Loucy (cell line): ENCODE data around the gene MYL6.

Experiments
- H2AFZ ChIP-seq: fragments of 200-600 bp; sonication (generic); 2 replicates; pipeline ENCODE4 v1.6.0; 2016; ENCODE audit warnings: antibody characterized with exemption, mild to moderate bottlenecking, low read length, moderate library complexity
- H3F3A ChIP-seq: fragments of 200-600 bp; 2 replicates; pipeline ENCODE4 v1.6.0; 2016; ENCODE audit warnings: antibody characterized with exemption, low read depth, mild to moderate bottlenecking
- H3K27me3 ChIP-seq: fragments of 200-600 bp; sonication (generic); 2 replicates; pipeline ENCODE4 v1.6.1; 2014; ENCODE audit warnings: low read length, mild to moderate bottlenecking; ENCODE audit not compliant: insufficient read depth, poor library complexity, severe bottlenecking
- H3K36me3 ChIP-seq: fragments of 200-600 bp; sonication (generic); 2 replicates; pipeline ENCODE4 v1.6.1; 2016; ENCODE audit warnings: low read length; ENCODE audit not compliant: insufficient read depth
- H3K4me1 ChIP-seq: fragments of 200-600 bp; sonication (generic); 2 replicates; pipeline ENCODE4 v1.5.1; 2014; ENCODE audit warnings: low read length, mild to moderate bottlenecking; ENCODE audit not compliant: insufficient read depth, poor library complexity, severe bottlenecking
- H3K4me2 ChIP-seq: fragments of 200-600 bp; sonication (generic); 2 replicates; pipeline ENCODE4 v1.6.0; 2014; ENCODE audit warnings: antibody characterized with exemption, low read length, low read depth, mild to moderate bottlenecking; ENCODE audit not compliant: poor library complexity, severe bottlenecking
- H3K4me3 ChIP-seq: fragments of 200-600 bp; sonication (generic); 2 replicates; pipeline ENCODE4 v1.5.1; 2014; ENCODE audit warnings: low read length, mild to moderate bottlenecking, mixed read lengths; ENCODE audit not compliant: poor library complexity, severe bottlenecking
- H3K79me2 ChIP-seq: fragments of 200-600 bp; sonication (generic); 2 replicates; pipeline ENCODE4 v1.6.1; 2014; ENCODE audit warnings: low read length; ENCODE audit not compliant: insufficient read depth
- H3K9ac ChIP-seq: fragments of 200-600 bp; sonication (generic); 2 replicates; pipeline ENCODE4 v1.6.0; 2014; ENCODE audit warnings: mild to moderate bottlenecking, low read depth, low read length, moderate library complexity; ENCODE audit not compliant: poor library complexity, severe bottlenecking
- H3K9me2 ChIP-seq: fragments of 200-600 bp; sonication (generic); replicated peaks from 2 replicates; pipeline ENCODE4 v1.6.1; 2016; ENCODE audit warnings: low read depth, low read length, mixed read lengths
- H3K9me3 ChIP-seq: fragments of 200-600 bp; sonication (generic); 2 replicates; pipeline ENCODE4 v1.6.1; 2014; ENCODE audit warnings: mild to moderate bottlenecking, antibody characterized with exemption, low read length, low read depth; ENCODE audit not compliant: insufficient read depth
- H4K20me1 ChIP-seq: fragments of 200-600 bp; sonication (generic); 2 replicates; pipeline ENCODE4 v1.6.0; 2014; ENCODE audit warnings: antibody characterized with exemption, low read length, mild to moderate bottlenecking; ENCODE audit not compliant: insufficient read depth, poor library complexity, severe bottlenecking
- EZH2phosphoT487 ChIP-seq: fragments of 200-600 bp; IDR thresholded peaks from 2 replicates; pipeline ENCODE4 v1.6.1; 2018; ENCODE audit warnings: antibody characterized with exemption, mild to moderate bottlenecking, moderate library complexity, borderline replicate concordance
- TF ChIP-seq, protein P1 (sequence below): fragments of 200-600 bp; sonication (generic); conservative IDR thresholded peaks from 2 replicates; pipeline ENCODE4 v1.5.1; 2014; ENCODE audit warnings: mild to moderate bottlenecking, antibody characterized with exemption, low read length

MYL6 gene

DNA sequence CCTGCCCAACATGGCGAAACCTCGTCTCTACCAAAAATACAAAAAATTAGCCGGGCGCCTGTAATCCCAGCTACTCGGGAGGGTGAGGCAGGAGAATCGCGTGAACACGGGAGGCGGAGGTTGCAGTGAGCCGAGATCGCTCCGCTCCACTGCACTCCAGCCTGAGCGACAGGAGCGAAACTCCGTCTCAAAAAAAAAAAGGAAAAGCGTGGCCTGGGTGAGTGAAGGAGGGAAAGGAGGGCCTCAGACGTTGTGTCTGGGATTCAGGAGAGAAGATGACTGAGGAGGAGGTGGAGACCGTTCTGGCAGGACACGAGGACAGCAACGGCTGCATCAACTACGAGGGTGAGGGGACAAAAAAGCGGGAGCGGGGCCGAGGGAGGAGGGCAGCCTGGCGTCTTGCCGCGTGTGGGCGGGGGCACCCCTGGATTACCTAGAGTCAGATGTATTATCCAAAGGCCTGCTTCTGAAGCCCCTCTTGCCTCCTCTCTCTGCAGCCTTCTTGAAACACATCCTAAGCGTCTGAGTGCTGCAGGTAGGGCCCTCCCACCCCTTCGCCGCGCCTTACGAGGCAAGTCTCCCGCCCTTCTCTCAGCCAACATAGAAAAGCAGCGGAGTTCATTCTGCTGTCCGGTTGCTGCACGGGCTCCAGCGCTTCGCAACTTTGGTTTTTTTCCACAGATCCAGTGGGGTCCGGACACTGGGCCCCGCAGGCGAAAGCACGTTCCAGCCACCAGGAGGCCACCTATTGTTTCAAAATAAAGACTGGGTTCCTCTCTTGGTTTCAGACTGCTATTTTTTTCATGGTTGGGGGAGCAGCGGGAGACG lies 744 bp upstream of the MYL6 start:
- Histone ChIP-seq H2AFZ (peak overlapping the region; percentile 79), H3K4me3 (peak overlapping the region; percentile 82), H3F3A (no peaks in the 10 kb centered on the region), H3K79me2 (peaks cover 74% of the 10 kb centered on the region), H3K27me3 (no peaks in the 10 kb centered on the region), H3K4me2 (peak overlapping the region; percentile 90), H4K20me1 (peaks cover 40% of the 10 kb centered on the region), H3K4me1 (peaks cover 43% of the 10 kb centered on the region), H3K9me2 (no peaks in the 10 kb centered on the region), H3K9ac (peak overlapping the region; percentile 94), H3K9me3 (no peaks in the 10 kb centered on the region), H3K36me3 (peaks cover 29% of the 10 kb centered on the region; the same call in 1 of the 2 replicates)
- TF ChIP-seq EZH2phosphoT487: no peak
- TF ChIP-seq, protein P1, sequence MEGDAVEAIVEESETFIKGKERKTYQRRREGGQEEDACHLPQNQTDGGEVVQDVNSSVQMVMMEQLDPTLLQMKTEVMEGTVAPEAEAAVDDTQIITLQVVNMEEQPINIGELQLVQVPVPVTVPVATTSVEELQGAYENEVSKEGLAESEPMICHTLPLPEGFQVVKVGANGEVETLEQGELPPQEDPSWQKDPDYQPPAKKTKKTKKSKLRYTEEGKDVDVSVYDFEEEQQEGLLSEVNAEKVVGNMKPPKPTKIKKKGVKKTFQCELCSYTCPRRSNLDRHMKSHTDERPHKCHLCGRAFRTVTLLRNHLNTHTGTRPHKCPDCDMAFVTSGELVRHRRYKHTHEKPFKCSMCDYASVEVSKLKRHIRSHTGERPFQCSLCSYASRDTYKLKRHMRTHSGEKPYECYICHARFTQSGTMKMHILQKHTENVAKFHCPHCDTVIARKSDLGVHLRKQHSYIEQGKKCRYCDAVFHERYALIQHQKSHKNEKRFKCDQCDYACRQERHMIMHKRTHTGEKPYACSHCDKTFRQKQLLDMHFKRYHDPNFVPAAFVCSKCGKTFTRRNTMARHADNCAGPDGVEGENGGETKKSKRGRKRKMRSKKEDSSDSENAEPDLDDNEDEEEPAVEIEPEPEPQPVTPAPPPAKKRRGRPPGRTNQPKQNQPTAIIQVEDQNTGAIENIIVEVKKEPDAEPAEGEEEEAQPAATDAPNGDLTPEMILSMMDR: peak; percentile 47

- no peaks in the 10 kb centered on the region for H3K9me3 ChIP-seq
- H4K20me1 ChIP-seq: peaks cover 44% of the 10 kb centered on the region
- H3K9me2 ChIP-seq: no peaks in the 10 kb centered on the region
- H3F3A ChIP-seq: no peaks in the 10 kb centered on the region
- no peak for TF ChIP-seq EZH2phosphoT487
- TF ChIP-seq, protein P1: no peak
- no peak overlapping the region for H2AFZ ChIP-seq
- H3K9ac ChIP-seq: peak overlapping the region; percentile 94
- H3K79me2 ChIP-seq: peaks cover 58% of the 10 kb centered on the region
- peaks cover 44% of the 10 kb centered on the region; the same call in 1 of the 2 replicates for H3K36me3 ChIP-seq
- H3K4me2 ChIP-seq: peak overlapping the region; percentile 93
- H3K4me1 ChIP-seq: peaks cover 30% of the 10 kb centered on the region
- no peaks in the 10 kb centered on the region for H3K27me3 ChIP-seq
- peak overlapping the region; percentile 98 for H3K4me3 ChIP-seq
Measured at GRCh38 chr12:56158926-56159461, 835 bp downstream of the MYL6 start.

DNA sequence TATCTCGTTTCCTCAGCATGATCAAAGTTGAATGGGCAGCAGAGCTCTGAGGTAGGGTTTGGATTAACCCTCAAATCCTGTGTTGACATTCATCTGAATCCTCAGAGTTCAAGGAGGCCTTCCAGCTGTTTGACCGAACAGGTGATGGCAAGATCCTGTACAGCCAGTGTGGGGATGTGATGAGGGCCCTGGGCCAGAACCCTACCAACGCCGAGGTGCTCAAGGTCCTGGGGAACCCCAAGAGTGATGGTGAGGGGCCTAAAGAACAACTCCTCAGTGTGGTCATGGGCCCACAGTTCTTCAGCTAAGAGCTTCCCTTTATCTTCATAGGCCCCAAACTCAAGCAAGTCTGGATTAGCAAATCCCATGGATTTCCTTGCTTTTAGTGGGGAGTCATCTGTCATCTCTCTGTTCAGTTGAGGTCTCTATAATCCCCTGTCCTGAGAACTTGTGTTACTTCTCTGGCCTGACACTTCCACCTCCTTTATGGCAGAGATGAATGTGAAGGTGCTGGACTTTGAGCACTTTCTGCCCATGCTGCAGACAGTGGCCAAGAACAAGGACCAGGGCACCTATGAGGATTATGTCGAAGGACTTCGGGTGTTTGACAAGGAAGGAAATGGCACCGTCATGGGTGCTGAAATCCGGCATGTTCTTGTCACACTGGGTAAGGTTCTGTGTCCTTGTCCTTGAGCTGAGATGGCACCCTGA lies 1.5 kb downstream of the MYL6 start:
- H3K4me2 ChIP-seq: peak overlapping the region; percentile 93
- H3F3A ChIP-seq: no peaks in the 10 kb centered on the region
- H3K79me2 ChIP-seq: peaks cover 52% of the 10 kb centered on the region
- peak overlapping the region; percentile 94 for H3K9ac ChIP-seq
- H3K9me3 ChIP-seq: no peaks in the 10 kb centered on the region
- H3K9me2 ChIP-seq: no peaks in the 10 kb centered on the region
- peaks cover 51% of the 10 kb centered on the region; the same call in 1 of the 2 replicates for H3K36me3 ChIP-seq
- no peaks in the 10 kb centered on the region for H3K27me3 ChIP-seq
- peaks cover 25% of the 10 kb centered on the region for H3K4me1 ChIP-seq
- peak overlapping the region; percentile 98 for H3K4me3 ChIP-seq
- TF ChIP-seq, protein P1: no peak
- no peak for TF ChIP-seq EZH2phosphoT487
- H2AFZ ChIP-seq: no peak overlapping the region
- H4K20me1 ChIP-seq: peaks cover 44% of the 10 kb centered on the region
